Ammon's horn (tissue), 1 donor: Measurements from ENCODE around the gene MIER2.
"Not testable (repeated sequence)": the region's sequence is repeated elsewhere in the genome, so short reads cannot be mapped to it uniquely, and the experiment has no call there.

Source experiments
- DNase-seq: peaks from one replicate; pipeline ENCODE4 v3.0.0-alpha.2; 2016; ENCODE audit warnings: low spot score

MIER2 gene

GRCh38 chr19:282501-282900, 62.1 kb downstream of the MIER2 start:
- no peak for DNase-seq

- DNase-seq: no peak
Measured at GRCh38 chr19:281992-282391, 62.6 kb downstream of the MIER2 start.

GRCh38 chr19:281156-281853, 63.3 kb downstream of the MIER2 start:
- no peak for DNase-seq

GRCh38 chr19:280541-281009, 64.0 kb downstream of the MIER2 start:
- DNase-seq: no peak

GRCh38 chr19:279656-280055, 64.9 kb downstream of the MIER2 start:
- no peak for DNase-seq

- no peak for DNase-seq
Measured at GRCh38 chr19:279231-279630, 65.4 kb downstream of the MIER2 start.

GRCh38 chr19:277581-278165, 66.9 kb downstream of the MIER2 start:
- no peak for DNase-seq

- DNase-seq: no peak
Measured at GRCh38 chr19:277131-277530, 67.5 kb downstream of the MIER2 start.

GRCh38 chr19:275958-276646, 68.5 kb downstream of the MIER2 start:
- DNase-seq: no peak

GRCh38 chr19:275000-275399, 69.6 kb downstream of the MIER2 start:
- DNase-seq: no peak

GRCh38 chr19:273393-273792, 71.2 kb downstream of the MIER2 start:
- no peak for DNase-seq

GRCh38 chr19:271856-272255, 72.7 kb downstream of the MIER2 start:
- no peak for DNase-seq

- DNase-seq: not testable (repeated sequence)
Measured at GRCh38 chr19:270766-271318, 73.8 kb downstream of the MIER2 start.

- no peak for DNase-seq
Measured at GRCh38 chr19:269241-269640, 75.4 kb downstream of the MIER2 start.

GRCh38 chr19:262125-262524, 82.5 kb downstream of the MIER2 start:
- DNase-seq: no peak

- not testable (repeated sequence) for DNase-seq
Measured at GRCh38 chr19:256804-257203, 87.8 kb downstream of the MIER2 start.
